ENCODE results near the gene PRMT1. TPM values are rescaled to one million over a fixed set of nuclear protein-coding genes. Genes with fewer than 3 reads are reported as not detected.

PRMT1 gene
- total and polyA plus RNA-seq, 2 donors (not counting 1 experiment from before 2014, with no cell fraction given), result 184 to 298 TPM

GRCh38 chr19:49683814-49684250, 6.8 kb downstream of the PRMT1 start:
- Histone ChIP-seq H4K20me1 (ENCODE audit: control insufficient read depth, extremely low read depth, insufficient read depth, low read length) (no peaks in the 10 kb centered on the region), H3K27me3 (ENCODE audit: control insufficient read depth, insufficient read depth, low read length) (no peaks in the 10 kb centered on the region), H3K36me3 (ENCODE audit: control insufficient read depth, insufficient read depth, low read length) (peaks cover 29% of the 10 kb centered on the region), H3K27ac (ENCODE audit: insufficient read depth, low read length) (no peak overlapping the region), H2AFZ (ENCODE audit: low read length) (no peak overlapping the region), H3K9ac (ENCODE audit: insufficient read depth, low read length) (no peak overlapping the region), H3K4me1 (ENCODE audit: control insufficient read depth, extremely low read depth, insufficient read depth, low read length) (peaks cover 4% of the 10 kb centered on the region), H3K4me2 (ENCODE audit: extremely low read depth, insufficient read depth, low read length) (no peak overlapping the region), H3K4me3 (replicated peaks in 1 of 4; ENCODE audit: control extremely low read depth in 1 of 4, insufficient read depth in 1 of 4, low read depth in 3 of 4, low read length in 4 of 4) (no peak overlapping the region), H3K79me2 (ENCODE audit: control insufficient read depth, insufficient read depth, low read length) (peaks cover 24% of the 10 kb centered on the region), H3K9me3 (ENCODE audit: control insufficient read depth, insufficient read depth, low read depth, low read length) (no peaks in the 10 kb centered on the region)
- TF ChIP-seq EZH2 (IDR thresholded peaks at IDR 0.05; ENCODE audit: low read length, missing control alignments) (no peak), CTCF (conservative IDR thresholded peaks at IDR 0.05 in 1 of 2, IDR thresholded peaks at IDR 0.05 in 1 of 2; ENCODE audit: low read depth in 1 of 2, low read length in 2 of 2) (no peak)
- no peak for DNase-seq (ENCODE audit: low read depth in 2 of 2)

DNA sequence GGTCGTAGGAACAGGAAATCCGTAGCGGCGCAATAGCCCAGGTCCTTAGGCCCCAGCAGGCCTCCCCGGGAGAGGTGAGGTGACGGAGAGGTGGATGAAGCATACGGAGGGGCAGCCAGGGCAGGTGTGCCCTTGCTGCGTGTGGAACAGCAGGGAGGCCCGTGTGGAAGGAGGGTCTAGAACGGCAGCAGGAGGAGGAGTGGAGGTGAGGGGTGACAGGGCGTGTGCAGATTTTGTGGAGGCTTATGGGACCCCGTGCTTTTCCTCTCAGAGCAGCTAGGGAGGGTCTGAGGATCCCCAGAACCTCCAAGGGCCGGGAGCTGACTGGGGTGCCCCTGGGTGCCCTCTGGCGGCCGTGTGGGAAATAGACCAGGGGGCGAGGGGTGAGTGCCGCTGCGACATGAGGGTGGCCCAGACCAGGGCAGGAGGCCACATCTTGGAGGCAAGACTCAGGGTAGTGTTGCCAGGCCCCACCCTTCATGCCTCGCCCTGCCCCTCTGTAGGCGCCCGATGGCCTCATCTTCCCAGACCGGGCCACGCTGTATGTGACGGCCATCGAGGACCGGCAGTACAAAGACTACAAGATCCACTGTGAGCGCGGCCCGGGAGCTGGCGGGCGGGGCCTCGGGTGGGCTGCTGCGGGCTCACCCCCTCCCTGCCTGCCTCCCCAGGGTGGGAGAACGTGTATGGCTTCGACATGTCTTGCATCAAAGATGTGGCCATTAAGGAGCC, 7.3 kb downstream of the PRMT1 start:
- no peak overlapping the region for H3K4me2 ChIP-seq (ENCODE audit: extremely low read depth, insufficient read depth, low read length)
- no peaks in the 10 kb centered on the region for H3K9me3 ChIP-seq (ENCODE audit: control insufficient read depth, insufficient read depth, low read depth, low read length)
- no peak overlapping the region for H3K9ac ChIP-seq (ENCODE audit: insufficient read depth, low read length)

More for the DNA sequence above, 7.3 kb downstream of the PRMT1 start:
- no peak overlapping the region for H2AFZ ChIP-seq (ENCODE audit: low read length)
- H4K20me1 ChIP-seq (ENCODE audit: control insufficient read depth, extremely low read depth, insufficient read depth, low read length), result no peaks in the 10 kb centered on the region
- DNase-seq (ENCODE audit: low read depth in 2 of 2), result no peak
- H3K4me3 ChIP-seq (replicated peaks in 1 of 4; ENCODE audit: control extremely low read depth in 1 of 4, insufficient read depth in 1 of 4, low read depth in 3 of 4, low read length in 4 of 4), result no peak overlapping the region
- H3K36me3 ChIP-seq (ENCODE audit: control insufficient read depth, insufficient read depth, low read length), result peaks cover 29% of the 10 kb centered on the region
- H3K27me3 ChIP-seq (ENCODE audit: control insufficient read depth, insufficient read depth, low read length), result no peaks in the 10 kb centered on the region
- H3K79me2 ChIP-seq (ENCODE audit: control insufficient read depth, insufficient read depth, low read length), result peaks cover 19% of the 10 kb centered on the region
- H3K27ac ChIP-seq (ENCODE audit: insufficient read depth, low read length), result no peak overlapping the region
- H3K4me1 ChIP-seq (ENCODE audit: control insufficient read depth, extremely low read depth, insufficient read depth, low read length), result peaks cover 5% of the 10 kb centered on the region
- TF ChIP-seq CTCF (conservative IDR thresholded peaks at IDR 0.05 in 1 of 2, IDR thresholded peaks at IDR 0.05 in 1 of 2; ENCODE audit: low read depth in 1 of 2, low read length in 2 of 2), result peak in 1 of 2 donors; percentile 39
- TF ChIP-seq EZH2 (IDR thresholded peaks at IDR 0.05; ENCODE audit: low read length, missing control alignments), result no peak

All from fibroblast of lung (primary cell).